H54 (cell line): ENCODE data around the gene CCDC117.

Experiments used
- DNase-seq: peaks from one replicate; pipeline ENCODE4 v3.0.0; 2011; ENCODE audit warnings: low spot score, mixed read lengths; ENCODE audit not compliant: insufficient read length
- FAIRE-seq: peaks from 3 replicates; lab custom pipeline; 2011; peaks lifted over from hg19 to GRCh38; lab: Jason Lieb, UNC
- POLR2A ChIP-seq: IDR thresholded peaks from 2 replicates; pipeline ENCODE4 v1.6.1; 2011; ENCODE audit warnings: low read depth, mild to moderate bottlenecking, low read length

Gene CCDC117

DNA sequence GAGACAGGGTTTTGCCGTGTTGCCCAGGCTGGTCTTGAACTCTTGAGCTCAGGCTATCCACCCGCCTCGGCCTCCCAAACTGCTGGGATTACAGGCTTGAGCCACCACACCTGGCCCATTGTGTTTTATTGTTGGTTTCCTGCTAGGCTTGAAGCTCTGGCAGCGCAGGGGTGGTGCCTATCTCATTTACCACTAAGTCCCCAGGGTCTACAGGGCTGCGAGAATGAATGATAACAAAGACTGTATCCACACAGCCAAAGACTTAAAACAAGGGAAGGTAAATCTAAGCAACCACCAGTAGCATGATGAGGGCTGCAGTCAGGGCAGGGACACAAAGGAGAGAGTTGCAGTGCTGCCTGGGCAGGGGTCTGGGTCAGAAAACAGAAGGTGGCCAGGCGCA is 65.1 kb downstream of the CCDC117 start:
- DNase-seq: no peak
- FAIRE-seq: no peak
- no peak for TF ChIP-seq POLR2A
